SJCRH30 (cell line): ENCODE results near the gene MYO5A. TPM values are rescaled to one million over a fixed set of nuclear protein-coding genes. Genes with fewer than 3 reads are reported as not detected.
"Not testable (repeated sequence)": the region's sequence is repeated elsewhere in the genome, so short reads cannot be mapped to it uniquely, and the experiment has no call there.

Source experiments
- DNase-seq, 2 experiments: peaks; one replicate each; pipeline ENCODE4 v3.0.0-alpha.2; 2015 to 2020
- H3K27ac ChIP-seq: fragments of 250-450 bp; sonication (Bioruptor Pico); 2 replicates; pipeline ENCODE4 v1.5.1; 2020; ENCODE audit warnings: mild to moderate bottlenecking, moderate library complexity
- H3K27me3 ChIP-seq: fragments of 250-450 bp; sonication (Bioruptor Pico); 2 replicates; pipeline ENCODE4 v1.5.1; 2020; ENCODE audit warnings: mild to moderate bottlenecking, moderate library complexity
- H3K36me3 ChIP-seq: fragments of 250-450 bp; sonication (Bioruptor Pico); 2 replicates; pipeline ENCODE4 v1.5.1; 2020; ENCODE audit warnings: mild to moderate bottlenecking, moderate library complexity
- H3K4me1 ChIP-seq: fragments of 250-450 bp; sonication (Bioruptor Pico); 2 replicates; pipeline ENCODE4 v1.5.1; 2020; ENCODE audit warnings: mild to moderate bottlenecking, moderate library complexity
- H3K4me3 ChIP-seq: fragments of 250-450 bp; sonication (Bioruptor Pico); 2 replicates; pipeline ENCODE4 v1.5.1; 2020; ENCODE audit warnings: mild to moderate bottlenecking, moderate library complexity
- H3K9me3 ChIP-seq: fragments of 250-450 bp; sonication (Bioruptor Pico); replicated peaks from 2 replicates; pipeline ENCODE4 v1.5.1; 2020; ENCODE audit warnings: mild to moderate bottlenecking, moderate library complexity
- total RNA-seq: library from RNA; depleted of rRNA; stranded (reverse); fragments of >200 nt; shearing (Covaris generic); gene quantifications from 2 replicates; pipeline ENCODE4 v1.2.3, GENCODE V29; 2014; rRNA removed

The MYO5A gene
- 15.2 and 15.5 TPM in 2 replicates for total RNA-seq

- Histone ChIP-seq H3K4me3 (peak within 1 kb of the TSS; percentile 91), H3K4me1 (peaks cover 6% of the 10 kb centered on the region), H3K9me3 (no peaks in the 10 kb centered on the region), H3K27ac (no peak within 1 kb of the TSS; the same call in 1 of the 2 replicates), H3K36me3 (no peaks in the 10 kb centered on the region), H3K27me3 (no peaks in the 10 kb centered on the region)
- peak; percentile 65 to 72 for DNase-seq
Observed at GRCh38 chr15:52528564-52529340, at the start of gene MYO5A. Gene MYO5A, minus strand, starts transcription at chr15:52528880. Its CDS starts 74 bp downstream, at chr15:52528806.

GRCh38 chr15:52576692-52577091 is 48.0 kb upstream of the MYO5A start:
- H3K9me3 ChIP-seq, result no peaks in the 10 kb centered on the region
- H3K36me3 ChIP-seq, result no peaks in the 10 kb centered on the region
- H3K27ac ChIP-seq, result no peak overlapping the region
- no peaks in the 10 kb centered on the region for H3K4me1 ChIP-seq
- no peaks in the 10 kb centered on the region for H3K27me3 ChIP-seq
- no peak for DNase-seq
- H3K4me3 ChIP-seq, result no peak overlapping the region

- DNase-seq, H3K27ac ChIP-seq, H3K36me3 ChIP-seq, H3K9me3 ChIP-seq, H3K27me3 ChIP-seq, H3K4me1 ChIP-seq, H3K4me3 ChIP-seq: not testable (repeated sequence)
Observed at GRCh38 chr15:52575573-52575972, 46.9 kb upstream of the MYO5A start.

- Histone ChIP-seq H3K9me3 (no peaks in the 10 kb centered on the region), H3K36me3 (no peaks in the 10 kb centered on the region), H3K4me3 (no peak overlapping the region), H3K4me1 (no peaks in the 10 kb centered on the region), H3K27ac (no peak overlapping the region), H3K27me3 (no peaks in the 10 kb centered on the region)
- DNase-seq, result no peak
Observed at GRCh38 chr15:52575072-52575471, 46.4 kb upstream of the MYO5A start.

DNA sequence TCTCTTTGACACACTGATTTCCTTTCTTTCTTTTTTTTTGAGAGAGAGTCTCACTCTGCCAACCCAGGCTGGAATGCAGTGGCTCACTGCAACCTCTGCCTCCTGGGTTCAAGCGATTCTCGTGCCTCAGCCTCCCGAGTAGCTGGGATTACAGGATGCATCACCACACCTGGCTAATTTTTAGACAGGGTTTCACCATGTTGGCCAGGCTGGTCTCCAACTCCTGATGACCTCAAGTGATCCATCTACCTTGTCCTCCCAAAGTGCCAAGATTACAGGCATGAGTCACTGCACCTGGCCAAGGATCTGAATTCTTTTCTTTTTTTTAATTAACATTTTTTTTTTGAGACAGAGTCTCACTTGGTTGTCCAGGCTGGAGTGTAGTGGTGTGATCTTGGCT is 45.9 kb upstream of the MYO5A start:
- H3K36me3 ChIP-seq, H3K9me3 ChIP-seq, H3K4me1 ChIP-seq, H3K27ac ChIP-seq, H3K4me3 ChIP-seq, H3K27me3 ChIP-seq, DNase-seq: not testable (repeated sequence)

DNA sequence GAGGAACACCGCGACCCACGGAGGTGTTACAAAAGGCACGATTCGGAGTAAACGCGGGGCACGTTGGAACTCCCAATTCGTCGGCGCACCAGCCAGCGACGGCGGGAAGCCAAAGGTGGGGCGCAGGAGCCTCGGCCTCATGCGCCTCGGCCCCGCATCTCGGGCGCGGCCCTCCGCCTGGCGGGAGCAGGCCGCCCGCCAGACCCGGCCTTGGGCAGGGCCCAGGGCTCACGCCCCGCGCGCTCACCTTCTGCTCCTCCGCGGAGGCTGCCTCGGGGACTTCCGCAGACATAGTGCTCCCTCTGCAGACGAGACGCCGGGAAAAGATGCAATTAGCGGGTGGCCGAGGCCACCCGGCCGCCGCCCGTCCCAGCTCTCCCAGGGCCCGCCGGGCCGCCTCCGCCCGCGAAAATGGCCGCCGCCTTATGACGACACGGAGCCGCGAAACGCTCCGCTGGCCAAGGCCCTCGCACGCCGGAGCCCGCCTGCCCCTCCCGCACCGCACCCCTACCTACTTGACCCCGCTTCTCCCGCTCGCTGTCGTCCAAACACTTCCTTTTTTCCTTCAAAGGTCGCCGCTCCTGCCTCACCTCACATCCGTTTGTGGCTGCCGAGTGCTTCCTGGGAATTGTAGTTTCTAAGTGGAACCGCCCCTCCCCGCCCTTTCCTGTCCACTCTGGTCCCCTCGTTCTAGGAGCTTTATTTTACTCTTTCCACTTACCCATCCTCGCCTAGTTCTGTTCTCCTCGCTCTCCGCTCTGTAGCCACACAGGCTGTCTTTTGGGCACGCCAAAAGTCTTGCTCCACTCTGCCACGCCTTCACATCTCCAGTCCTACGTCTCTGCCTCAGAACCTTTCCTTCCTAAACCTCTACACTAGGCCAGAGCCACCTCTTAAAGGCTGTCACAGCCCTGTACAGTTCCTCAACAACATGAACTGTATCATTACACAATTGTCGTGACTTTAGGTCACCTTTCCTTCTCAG is 40.2 kb upstream of the MYO5A start, which contains the start of gene ARPP19:
TSS of gene ARPP19 (minus strand) at position 430 of the 985 bp plus-strand sequence. CDS start at position 292, 138 bp downstream.
- H3K36me3 ChIP-seq, result no peaks in the 10 kb centered on the region
- H3K9me3 ChIP-seq, result no peaks in the 10 kb centered on the region
- peaks cover 10% of the 10 kb centered on the region for H3K4me1 ChIP-seq
- H3K4me3 ChIP-seq, result peak within 1 kb of the TSS; percentile 74
- no peaks in the 10 kb centered on the region for H3K27me3 ChIP-seq
- DNase-seq, result peak; percentile 92 to 93
- peak within 1 kb of the TSS; percentile 75 for H3K27ac ChIP-seq

DNA sequence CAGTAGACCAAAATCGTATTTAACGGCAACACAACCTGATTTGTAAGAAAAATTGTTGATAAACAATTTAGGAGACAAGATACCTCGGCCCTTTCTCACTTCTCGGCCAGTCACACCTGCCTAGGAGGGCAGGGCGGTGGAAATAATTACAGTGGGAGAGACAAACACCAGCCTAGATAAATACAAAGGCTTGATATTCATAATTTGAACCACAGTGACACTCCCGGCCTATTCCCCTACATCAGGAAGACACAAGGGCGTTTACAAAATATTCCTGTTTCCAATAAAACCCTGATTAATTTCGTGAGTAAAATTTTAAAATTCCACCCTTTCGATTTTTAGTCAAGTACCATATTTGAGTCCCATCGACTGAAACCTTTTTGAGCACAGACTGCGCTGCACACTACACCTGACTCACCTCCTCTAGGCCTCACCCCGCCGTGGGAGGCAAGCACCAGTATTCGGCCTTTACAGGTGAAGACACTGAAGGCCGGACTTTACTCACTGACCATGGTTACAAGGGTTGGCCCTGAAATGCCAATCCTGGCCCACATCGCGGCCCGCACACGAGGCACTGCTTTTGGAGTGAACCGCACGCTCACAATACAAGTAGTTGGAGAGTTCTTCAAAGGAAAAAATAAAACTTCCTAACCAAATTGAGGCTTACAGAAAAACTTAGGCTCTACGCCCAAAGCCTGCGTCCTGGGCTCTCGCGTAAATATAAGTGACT is 39.4 kb upstream of the MYO5A start:
- Histone ChIP-seq H3K4me3 (peak overlapping the region; percentile 74), H3K9me3 (no peaks in the 10 kb centered on the region), H3K36me3 (no peaks in the 10 kb centered on the region), H3K27me3 (no peaks in the 10 kb centered on the region), H3K4me1 (peaks cover 10% of the 10 kb centered on the region), H3K27ac (peak overlapping the region; percentile 75)
- no peak for DNase-seq

- peaks cover 10% of the 10 kb centered on the region for H3K4me1 ChIP-seq
- H3K27me3 ChIP-seq, result no peaks in the 10 kb centered on the region
- no peaks in the 10 kb centered on the region for H3K9me3 ChIP-seq
- H3K27ac ChIP-seq, result no peak overlapping the region
- no peak for DNase-seq
- no peaks in the 10 kb centered on the region for H3K36me3 ChIP-seq
- H3K4me3 ChIP-seq, result peak overlapping the region; percentile 74
Observed at GRCh38 chr15:52566889-52567288, 38.2 kb upstream of the MYO5A start.

- H3K9me3 ChIP-seq, H3K27me3 ChIP-seq, H3K27ac ChIP-seq, H3K4me3 ChIP-seq, H3K36me3 ChIP-seq, DNase-seq: not testable (repeated sequence)
- H3K4me1 ChIP-seq, result peaks cover 10% of the 10 kb centered on the region
Observed at GRCh38 chr15:52565417-52566358, 37.0 kb upstream of the MYO5A start.

DNA sequence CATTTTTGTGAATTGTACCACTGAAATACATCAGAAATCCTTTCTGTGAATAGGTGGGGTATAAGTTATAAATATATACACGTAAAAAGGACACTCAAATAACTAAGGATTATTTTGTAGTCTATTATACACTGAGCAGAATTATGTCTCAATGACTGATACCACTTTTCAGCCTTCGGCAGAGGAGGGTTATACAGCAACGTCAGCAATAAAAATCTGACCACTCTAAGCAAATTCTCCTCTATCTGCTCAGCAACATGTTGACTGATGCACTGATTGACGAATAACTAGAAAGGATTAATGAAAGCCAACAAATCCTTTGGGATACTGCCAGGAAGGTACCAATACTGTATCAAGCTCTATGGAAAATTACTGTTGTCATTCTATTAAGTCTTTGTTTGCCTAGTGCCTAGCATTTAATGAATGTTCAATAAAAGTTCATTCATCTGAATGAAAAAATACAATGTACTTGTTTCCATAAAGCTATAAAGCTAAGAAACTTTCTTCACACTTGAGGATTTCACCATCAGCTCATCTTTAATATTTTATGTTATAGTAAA is 34.9 kb upstream of the MYO5A start:
- Histone ChIP-seq H3K27me3 (no peaks in the 10 kb centered on the region), H3K27ac (no peak overlapping the region), H3K4me3 (no peak overlapping the region), H3K36me3 (peaks cover 16% of the 10 kb centered on the region), H3K9me3 (no peaks in the 10 kb centered on the region), H3K4me1 (peaks cover 10% of the 10 kb centered on the region)
- no peak for DNase-seq

- DNase-seq, result no peak
- Histone ChIP-seq H3K36me3 (peaks cover 42% of the 10 kb centered on the region), H3K4me3 (no peak overlapping the region), H3K4me1 (no peaks in the 10 kb centered on the region), H3K9me3 (no peaks in the 10 kb centered on the region), H3K27me3 (no peaks in the 10 kb centered on the region), H3K27ac (no peak overlapping the region)
Observed at GRCh38 chr15:52559575-52559974, 30.9 kb upstream of the MYO5A start.

- H3K36me3 ChIP-seq, result peaks cover 44% of the 10 kb centered on the region
- no peaks in the 10 kb centered on the region for H3K4me1 ChIP-seq
- no peak for DNase-seq
- no peak overlapping the region for H3K27ac ChIP-seq
- H3K4me3 ChIP-seq, result no peak overlapping the region
- no peaks in the 10 kb centered on the region for H3K27me3 ChIP-seq
- no peaks in the 10 kb centered on the region for H3K9me3 ChIP-seq
Observed at GRCh38 chr15:52559022-52559421, 30.3 kb upstream of the MYO5A start.

DNA sequence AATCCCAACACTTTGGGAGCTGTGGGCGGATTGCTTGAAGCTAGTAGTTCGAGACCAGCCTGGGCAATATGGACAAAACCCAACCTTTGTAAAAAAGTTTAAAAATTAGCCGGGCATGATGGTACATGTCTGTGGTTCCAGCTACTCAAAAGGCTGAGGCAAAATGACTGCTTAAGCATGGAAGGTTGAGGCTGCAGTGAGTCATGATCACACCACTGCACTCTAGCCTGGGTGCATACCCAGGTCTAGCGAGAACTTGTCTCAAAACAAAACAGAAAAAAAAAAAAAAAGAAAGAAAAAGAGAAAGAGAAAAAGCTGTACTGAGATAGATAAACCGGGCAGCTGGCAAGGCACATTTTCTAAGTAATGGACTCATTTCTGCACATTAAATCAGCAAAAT is 29.5 kb upstream of the MYO5A start:
- Histone ChIP-seq H3K27me3 (no peaks in the 10 kb centered on the region), H3K36me3 (peaks cover 44% of the 10 kb centered on the region), H3K4me1 (no peaks in the 10 kb centered on the region), H3K27ac (no peak overlapping the region), H3K9me3 (no peaks in the 10 kb centered on the region), H3K4me3 (no peak overlapping the region)
- no peak for DNase-seq
